SH-SY5Y (cell line): ENCODE results near the gene AUP1.

Source experiments
- GATA2 ChIP-seq: IDR thresholded peaks from 2 replicates; pipeline ENCODE4 v1.6.1; 2011; ENCODE audit warnings: mild to moderate bottlenecking, low read depth, low read length
- GATA3 ChIP-seq: IDR thresholded peaks from 2 replicates; pipeline ENCODE4 v1.6.1; 2011; ENCODE audit warnings: low read depth, mild to moderate bottlenecking, low read length, moderate library complexity

DNA sequence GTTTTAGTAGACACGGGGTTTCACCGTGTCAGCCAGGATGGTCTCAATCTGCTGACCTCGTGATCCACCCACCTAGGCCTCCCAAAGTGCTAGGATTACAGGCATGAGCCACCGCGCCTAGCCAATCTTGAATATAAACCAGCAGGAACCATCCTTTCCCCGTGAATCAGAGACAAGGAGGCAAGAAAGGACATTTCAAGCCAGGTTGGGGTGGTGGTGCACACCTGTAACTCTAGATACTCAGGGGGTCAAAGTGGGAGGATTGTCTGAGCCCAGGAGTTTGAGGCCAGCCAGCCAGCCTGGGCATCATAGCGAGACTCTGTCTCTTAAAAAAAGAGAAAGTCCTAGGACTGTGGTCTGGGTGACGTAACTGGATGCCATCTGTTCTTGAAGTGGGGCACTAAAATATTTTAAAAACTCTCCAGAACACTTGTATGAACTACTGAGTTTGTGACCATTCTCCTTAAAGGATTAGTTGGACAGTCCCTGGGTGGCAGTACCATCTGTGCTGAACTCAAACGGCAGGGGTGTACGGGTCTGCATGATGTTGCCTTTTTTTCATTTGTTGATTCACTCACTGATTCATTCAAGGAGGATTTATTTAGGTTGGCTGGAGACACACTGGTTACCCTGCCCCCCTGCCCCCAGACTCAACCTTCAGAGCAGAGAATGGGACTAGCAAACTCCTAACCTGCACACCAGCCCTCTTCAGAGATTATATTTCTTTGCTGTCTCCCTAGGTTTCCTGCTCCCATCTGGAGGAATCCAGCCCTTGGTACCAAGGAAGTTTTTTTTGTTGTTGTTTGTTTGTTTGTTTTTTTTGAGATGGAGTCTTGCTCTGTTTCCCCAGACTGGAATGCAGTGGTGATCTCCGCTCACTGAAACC lies 18.2 kb downstream of the AUP1 start:
- no peak for TF ChIP-seq GATA2
- TF ChIP-seq GATA3: no peak
